HG02884 (cell line): ENCODE data around the gene ANKS6.

Source experiments
- ATAC-seq: cut with Tn5 transposase; IDR thresholded peaks from one replicate; pipeline ENCODE4 v1.9.1; 2021; ENCODE audit warnings: mild to moderate bottlenecking, moderate library complexity; ENCODE audit not compliant: unreplicated experiment

The ANKS6 gene

GRCh38 chr9:98796364-98797101 lies at the start of gene ANKS6:
ANKS6 (minus strand) TSS chr9:98796555; CDS start chr9:98796491, 64 bp downstream.
- peak; percentile 82 for ATAC-seq

GRCh38 chr9:98846081-98846480 lies 49.7 kb upstream of the ANKS6 start:
- ATAC-seq, result no peak

GRCh38 chr9:98842510-98842909 lies 46.2 kb upstream of the ANKS6 start:
- no peak for ATAC-seq

DNA sequence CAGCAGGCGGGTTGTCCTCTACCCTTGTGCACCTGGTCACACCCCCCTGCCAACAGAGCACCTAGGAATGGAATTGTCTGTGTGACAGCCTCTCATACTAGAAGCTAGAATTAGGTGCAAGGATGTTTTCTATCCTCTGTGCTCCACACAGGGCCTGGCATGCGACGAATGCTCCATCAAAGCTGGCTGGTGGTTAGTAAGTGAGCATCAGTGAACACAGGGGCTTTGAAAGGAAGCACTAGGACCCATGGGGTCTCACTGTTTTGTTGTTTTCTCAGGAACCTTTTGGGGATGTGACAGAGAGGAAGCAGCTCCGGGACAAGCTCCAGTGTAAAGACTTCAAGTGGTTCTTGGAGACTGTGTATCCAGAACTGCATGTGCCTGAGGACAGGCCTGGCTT lies 43.4 kb upstream of the ANKS6 start:
- no peak for ATAC-seq

GRCh38 chr9:98838868-98839565 lies 42.7 kb upstream of the ANKS6 start:
- no peak for ATAC-seq

GRCh38 chr9:98838155-98838867 lies 42.0 kb upstream of the ANKS6 start:
- ATAC-seq, result no peak

- no peak for ATAC-seq
These were observed 41.2 kb upstream of the ANKS6 start for GRCh38 chr9:98837516-98837915.

GRCh38 chr9:98836206-98836605 lies 39.9 kb upstream of the ANKS6 start:
- ATAC-seq, result no peak

- no peak for ATAC-seq
These were observed 38.0 kb upstream of the ANKS6 start for GRCh38 chr9:98834386-98834785.

- no peak for ATAC-seq
These were observed 37.0 kb upstream of the ANKS6 start for GRCh38 chr9:98833090-98833956.

DNA sequence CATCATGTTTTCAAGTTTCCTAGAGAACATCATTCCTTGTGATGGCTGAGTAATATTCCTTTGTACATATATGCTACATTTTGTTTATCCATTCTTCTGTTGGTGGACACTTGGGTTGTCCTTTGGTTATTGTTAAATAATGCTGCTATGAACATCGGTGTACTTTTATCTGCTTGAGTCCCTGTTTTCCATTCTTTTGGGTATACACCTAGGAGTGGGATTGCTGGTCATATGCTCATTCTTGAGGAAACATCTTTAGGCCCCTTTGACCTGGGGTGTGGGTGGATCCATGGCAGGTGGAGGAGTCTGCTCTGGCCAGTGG lies 36.4 kb upstream of the ANKS6 start:
- ATAC-seq, result no peak

DNA sequence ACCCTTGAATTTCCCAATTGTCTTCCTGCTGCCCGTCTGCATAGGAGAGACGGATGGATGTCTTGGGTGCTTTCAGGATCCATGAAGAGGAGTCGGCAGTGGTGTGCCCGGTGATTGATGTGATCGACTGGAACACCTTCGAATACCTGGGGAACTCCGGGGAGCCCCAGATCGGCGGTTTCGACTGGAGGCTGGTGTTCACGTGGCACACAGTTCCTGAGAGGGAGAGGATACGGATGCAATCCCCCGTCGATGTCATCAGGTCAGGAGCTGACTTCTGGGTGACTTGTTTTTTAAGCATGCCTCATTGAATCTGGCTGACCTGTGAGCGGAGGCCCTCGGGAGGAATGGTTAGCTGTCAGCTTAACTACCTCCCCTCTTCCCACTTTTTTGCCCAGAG lies 35.3 kb upstream of the ANKS6 start:
- ATAC-seq, result no peak

DNA sequence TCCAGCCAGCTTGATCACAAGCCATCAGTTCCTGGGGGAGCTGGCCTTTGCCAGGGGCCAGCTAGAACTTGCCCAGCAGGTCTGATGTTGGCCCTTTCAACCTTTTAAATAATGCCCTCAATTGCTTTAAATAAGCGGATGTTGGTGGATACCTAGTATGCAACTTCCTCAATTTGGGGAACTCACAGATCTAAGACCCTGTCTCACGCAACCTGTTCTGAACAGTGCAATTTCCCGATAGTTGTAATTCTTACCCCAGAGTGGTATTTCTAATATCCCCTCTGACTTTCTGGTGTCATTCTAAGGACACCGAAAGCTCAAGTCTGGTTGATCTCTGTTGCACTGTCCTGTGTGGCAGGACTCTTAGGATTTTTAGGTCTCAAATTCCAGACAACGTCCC lies 34.2 kb upstream of the ANKS6 start:
- no peak for ATAC-seq

- ATAC-seq, result no peak
These were observed 33.4 kb upstream of the ANKS6 start for GRCh38 chr9:98829766-98830165.

- no peak for ATAC-seq
These were observed 30.4 kb upstream of the ANKS6 start for GRCh38 chr9:98826716-98827115.

GRCh38 chr9:98825414-98825813 lies 29.1 kb upstream of the ANKS6 start:
- ATAC-seq, result no peak

DNA sequence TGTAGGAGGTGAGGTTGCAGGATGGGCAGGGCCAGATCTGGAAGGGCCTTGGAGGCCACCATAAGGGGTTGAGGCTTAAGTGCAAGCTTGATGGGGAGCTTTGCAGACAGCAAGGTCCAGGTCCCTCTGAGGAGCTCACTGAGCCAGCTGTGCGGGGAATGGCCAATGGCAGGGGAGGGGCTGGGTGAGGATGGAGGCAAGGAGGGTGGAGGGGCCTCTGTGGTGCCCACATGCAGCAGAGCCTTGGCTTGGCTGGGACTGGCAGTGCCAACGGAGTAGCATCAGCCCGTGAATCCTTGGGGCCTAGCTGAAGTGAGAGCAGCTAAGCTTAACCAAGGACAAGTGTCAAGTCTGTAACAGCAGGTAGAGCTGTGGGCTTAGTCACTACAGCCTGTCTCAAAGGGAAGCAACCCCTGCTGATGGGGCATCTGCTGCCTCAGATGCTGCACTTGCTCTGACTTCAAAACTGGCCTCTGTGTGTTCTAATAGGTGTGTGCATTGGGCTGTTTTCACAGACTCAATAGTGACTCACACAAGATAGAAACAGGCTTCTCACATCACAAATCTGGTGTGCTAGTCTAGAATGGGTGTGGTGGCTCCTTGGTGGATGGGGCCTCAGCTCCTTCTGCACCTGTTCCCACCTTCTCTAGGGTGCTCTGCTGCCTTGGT lies 27.4 kb upstream of the ANKS6 start:
- ATAC-seq, result no peak

GRCh38 chr9:98822661-98823060 lies 26.3 kb upstream of the ANKS6 start:
- ATAC-seq, result no peak

- ATAC-seq, result no peak
These were observed 25.5 kb upstream of the ANKS6 start for GRCh38 chr9:98821831-98822230.

DNA sequence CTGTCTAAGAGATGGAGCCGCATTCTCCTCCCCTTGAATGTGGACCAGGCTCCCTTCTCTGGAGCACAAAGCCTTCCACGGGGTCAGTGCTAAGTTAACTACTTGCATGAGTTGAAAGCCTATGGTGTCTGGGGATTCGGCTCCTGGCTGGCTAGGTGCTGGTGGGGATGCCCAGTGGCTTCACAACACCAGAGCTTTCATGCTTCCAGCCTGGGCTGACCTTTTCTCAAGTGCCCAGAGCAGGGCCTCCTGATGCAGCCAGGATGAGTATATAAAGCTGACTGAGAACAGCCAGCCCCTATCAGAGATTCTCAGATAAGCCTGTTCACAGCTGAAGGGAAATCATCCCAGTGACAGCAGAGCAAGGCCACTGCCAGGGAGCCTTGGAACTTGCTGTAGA lies 22.9 kb upstream of the ANKS6 start:
- no peak for ATAC-seq

DNA sequence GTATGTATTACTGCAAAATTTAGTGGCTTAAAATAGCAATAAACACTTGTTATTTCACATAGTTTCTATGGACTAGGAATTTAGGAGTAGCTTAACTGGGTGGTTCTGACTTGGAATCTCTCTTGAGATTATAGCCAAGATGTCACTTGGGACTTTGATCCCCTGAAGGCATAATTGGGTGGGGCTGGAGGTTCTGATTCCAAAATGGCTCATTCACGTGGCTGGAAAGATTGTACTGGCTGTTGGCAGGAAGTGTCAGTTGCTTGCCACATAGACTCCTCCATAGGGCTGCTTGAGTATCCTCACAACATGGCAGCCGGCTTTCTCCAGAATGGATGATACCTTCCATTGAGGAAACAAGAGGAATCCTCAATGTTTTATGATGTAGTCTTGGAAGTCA lies 22.4 kb upstream of the ANKS6 start:
- no peak for ATAC-seq
